ENCODE results near the gene NRXN3.
A peak's percentile ranks its signal among the peaks of the same experiment; 100 is the strongest.

NRXN3 gene

GRCh38 chr14:78243187-78243586 lies 73.0 kb downstream of the NRXN3 start:
- no peak for DNase-seq (ENCODE audit: low read depth)

GRCh38 chr14:78245238-78245637 lies 75.1 kb downstream of the NRXN3 start:
- DNase-seq (ENCODE audit: low read depth): no peak

GRCh38 chr14:78248501-78249090 lies 78.4 kb downstream of the NRXN3 start:
- no peak for DNase-seq (ENCODE audit: low read depth)

DNA sequence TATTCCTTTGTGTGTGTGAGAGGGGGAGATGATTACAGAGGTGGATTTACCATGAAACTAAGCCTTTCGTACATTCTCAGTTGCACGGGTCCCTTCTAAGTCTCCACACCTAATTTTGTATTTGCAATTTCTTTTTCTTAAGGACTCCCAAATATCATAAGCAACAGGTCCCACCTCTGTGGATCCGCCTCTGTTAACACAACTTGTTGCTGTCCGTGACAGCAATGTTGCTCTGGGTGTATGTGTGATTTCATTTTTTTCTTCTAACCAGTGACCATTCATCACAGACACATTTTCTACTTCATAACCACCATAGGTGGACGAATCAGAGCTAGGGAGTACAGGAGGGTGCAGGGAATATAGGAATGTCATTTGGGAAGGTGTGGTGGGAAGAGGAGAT lies 81.1 kb downstream of the NRXN3 start:
- DNase-seq (ENCODE audit: low read depth): no peak

GRCh38 chr14:78253986-78254385 lies 83.8 kb downstream of the NRXN3 start:
- DNase-seq (ENCODE audit: low read depth): peak; percentile 68

DNA sequence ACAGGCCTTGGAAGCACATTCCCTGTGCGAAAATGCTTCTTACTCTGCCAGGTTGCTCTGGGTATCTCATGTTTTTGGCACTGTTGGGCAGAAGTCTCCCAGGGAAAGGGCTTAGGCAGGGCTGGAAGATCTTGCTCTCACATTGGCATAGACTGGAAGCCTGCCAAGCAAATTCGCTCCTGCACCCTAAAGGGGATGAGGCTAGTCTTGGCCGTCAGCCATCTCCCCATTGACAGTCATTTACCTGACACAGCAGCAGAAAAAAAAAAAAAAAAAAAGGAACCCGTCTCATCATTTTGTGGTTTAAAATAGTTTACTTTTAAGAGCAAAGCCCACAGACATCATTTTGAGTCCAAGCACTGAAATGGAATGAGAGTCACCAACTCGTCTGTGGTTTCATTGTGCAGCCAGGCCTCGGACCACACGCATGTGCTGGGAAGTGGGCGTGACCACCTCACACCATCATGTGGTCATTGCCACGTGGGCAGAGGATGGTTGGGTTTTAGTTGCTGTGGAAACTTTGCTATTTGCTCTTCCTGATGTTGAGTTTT lies 84.8 kb downstream of the NRXN3 start:
- peak; percentile 4 for DNase-seq (ENCODE audit: low read depth)

DNA sequence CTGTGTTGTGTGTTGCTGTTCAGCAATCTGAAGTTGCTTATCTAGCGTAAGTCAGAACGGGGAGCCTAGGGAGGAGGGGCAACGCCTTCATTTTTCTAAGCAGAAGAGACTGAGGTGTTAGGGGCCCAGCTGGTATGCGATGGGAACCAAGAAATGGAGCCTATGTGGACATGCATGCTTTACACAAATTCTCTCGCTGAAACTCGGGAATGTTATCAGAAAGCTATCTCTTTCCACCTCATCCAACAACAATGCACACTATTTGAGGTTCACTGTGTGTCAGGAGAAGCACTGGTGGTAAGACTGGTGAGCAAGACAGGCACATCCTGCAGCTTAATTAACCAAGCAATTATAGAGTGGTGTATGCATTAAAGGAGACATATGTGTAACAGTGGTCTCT lies 89.7 kb downstream of the NRXN3 start:
- DNase-seq (ENCODE audit: low read depth): no peak

DNA sequence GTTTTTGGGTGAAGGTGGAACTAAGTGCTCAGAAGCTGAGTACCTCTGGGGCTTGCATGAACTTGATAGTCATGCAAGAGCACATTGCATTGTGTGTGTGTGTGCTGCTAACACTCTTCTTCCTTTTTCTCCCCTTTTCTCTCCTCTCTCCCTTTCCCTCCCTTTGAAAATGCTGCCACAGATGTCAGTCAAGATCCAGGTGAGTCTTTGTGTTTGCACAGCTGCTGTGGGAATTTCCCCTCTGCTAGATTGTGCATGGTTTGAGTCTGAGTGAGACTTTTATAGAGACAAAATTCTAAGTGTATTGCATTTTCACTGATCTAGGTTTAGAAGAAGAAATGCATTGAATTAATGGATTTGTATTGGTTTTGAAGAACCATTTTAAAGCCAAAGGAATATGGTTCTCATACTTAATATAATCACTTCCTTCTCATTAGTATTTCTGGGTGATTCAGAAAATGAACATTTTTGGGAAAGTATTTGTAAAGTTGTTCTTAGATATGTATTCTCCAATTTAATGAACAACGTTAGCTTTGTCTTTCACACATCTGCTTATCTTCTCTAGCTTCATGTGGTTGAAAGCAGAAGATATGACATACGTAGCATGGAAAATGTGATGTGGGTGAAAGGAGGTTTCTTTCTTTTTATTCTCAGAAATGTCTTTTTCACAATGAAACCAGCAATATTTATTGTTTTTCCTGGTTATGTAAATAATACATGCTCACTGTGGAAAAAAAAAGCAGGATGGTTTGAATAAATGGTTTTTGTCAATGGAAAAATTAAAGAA lies 108.5 kb downstream of the NRXN3 start:
- DNase-seq (ENCODE audit: low read depth): no peak

GRCh38 chr14:78282437-78282836 lies 112.3 kb downstream of the NRXN3 start:
- DNase-seq (ENCODE audit: low read depth): no peak

- DNase-seq (ENCODE audit: low read depth): no peak
Measured at GRCh38 chr14:78286210-78286609, 116.0 kb downstream of the NRXN3 start.

- no peak for DNase-seq (ENCODE audit: low read depth)
Measured at GRCh38 chr14:78292003-78292402, 121.8 kb downstream of the NRXN3 start.

DNA sequence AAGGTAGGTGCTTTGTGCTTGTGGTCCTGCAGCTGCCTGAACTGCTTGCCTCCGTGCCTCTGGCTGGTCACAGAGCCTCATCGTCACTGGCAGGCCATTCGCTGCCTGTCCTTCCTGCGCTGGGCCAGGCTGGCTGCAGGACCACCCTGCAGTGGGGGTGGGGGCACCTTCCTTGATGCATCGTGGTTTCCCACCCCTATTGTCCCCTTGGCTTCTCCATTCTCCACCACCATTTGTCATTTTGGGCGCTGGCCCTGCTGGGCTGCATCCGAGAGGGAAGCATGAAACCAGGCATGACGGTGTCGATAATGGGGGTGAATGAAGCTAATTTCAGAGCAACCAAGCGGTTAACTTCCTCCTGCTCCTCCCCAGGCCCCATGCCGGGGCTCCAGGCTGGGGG lies 127.7 kb downstream of the NRXN3 start:
- no peak for DNase-seq (ENCODE audit: low read depth)

- no peak for DNase-seq (ENCODE audit: low read depth)
Measured at GRCh38 chr14:78298298-78298697, 128.1 kb downstream of the NRXN3 start.

DNA sequence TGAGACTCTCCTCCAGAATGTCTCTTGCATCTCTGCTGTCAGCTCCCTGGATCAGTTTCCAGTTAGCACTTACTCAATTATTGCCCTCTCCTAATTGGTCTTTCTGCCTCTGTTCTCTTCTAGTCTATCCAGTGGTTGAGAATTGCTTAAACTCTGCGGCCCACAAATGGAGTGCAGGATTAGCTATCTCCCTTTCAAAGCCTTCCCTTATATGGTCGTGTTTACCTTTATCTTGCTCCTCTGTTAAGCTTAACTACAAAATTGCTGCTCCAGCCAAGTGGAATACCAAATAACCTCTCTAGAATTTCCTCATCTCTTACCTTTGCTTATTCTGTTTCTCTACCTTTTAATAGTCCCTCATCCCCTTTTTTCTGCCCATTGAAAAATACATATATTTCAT lies 132.7 kb downstream of the NRXN3 start:
- DNase-seq (ENCODE audit: low read depth): no peak

GRCh38 chr14:78307671-78308070 lies 137.5 kb downstream of the NRXN3 start:
- DNase-seq (ENCODE audit: low read depth): no peak

DNA sequence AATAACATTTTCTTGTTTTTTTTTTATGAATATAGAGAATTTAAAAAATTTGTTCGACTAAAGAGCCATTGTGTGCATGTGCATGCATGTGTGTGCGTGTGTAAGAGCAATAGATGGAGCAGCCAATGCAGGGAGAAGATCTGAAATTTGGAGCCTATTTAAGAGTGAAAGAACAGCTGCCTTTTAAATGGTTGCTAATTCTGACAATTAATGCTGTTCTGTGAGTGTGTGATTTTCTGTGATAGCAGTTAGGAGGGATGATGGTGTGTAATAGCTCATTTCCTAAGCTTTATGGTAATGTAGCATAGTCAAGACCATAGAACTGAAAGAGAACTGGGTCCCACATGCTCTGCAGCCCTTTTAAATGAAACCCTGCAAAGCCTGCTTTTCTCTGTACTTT lies 137.9 kb downstream of the NRXN3 start:
- no peak for DNase-seq (ENCODE audit: low read depth)

DNA sequence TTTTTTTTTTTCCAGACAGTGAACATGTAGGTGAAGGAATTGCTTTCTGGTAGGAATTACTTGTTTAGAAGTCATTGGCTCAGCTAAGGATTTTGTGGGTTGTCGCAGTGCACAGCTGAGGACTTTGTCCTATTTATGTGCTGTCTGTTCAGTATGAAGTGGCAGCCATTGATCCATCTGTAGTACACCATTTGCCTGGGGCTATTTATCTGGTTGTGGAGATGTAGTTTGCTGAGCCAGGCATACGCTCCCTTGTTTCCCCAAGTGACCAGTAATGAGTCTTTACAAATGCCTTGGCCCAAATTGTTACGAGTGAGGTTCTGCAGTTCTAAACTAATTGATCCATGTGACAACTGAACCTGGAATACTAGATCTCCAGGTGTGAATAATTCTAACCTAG lies 140.1 kb downstream of the NRXN3 start:
- DNase-seq (ENCODE audit: low read depth): no peak

DNA sequence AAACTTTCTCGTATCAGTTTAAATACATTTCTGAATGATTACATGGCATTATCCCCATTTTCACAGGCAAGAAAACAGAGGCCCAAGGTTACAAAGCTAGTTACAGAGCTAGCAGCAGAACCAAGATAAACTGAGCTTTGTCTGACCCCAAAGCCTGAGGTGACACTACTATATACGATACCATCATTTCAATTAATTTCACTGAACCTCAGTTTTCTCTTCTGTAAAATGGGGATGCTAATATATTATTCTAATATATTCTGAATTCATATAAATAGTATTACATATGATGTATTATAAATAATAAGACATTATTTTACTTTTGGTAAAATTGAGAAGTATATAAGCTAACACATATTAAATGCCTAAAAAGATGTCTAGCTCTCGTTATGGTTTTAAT lies 143.3 kb downstream of the NRXN3 start:
- no peak for DNase-seq (ENCODE audit: low read depth)

DNA sequence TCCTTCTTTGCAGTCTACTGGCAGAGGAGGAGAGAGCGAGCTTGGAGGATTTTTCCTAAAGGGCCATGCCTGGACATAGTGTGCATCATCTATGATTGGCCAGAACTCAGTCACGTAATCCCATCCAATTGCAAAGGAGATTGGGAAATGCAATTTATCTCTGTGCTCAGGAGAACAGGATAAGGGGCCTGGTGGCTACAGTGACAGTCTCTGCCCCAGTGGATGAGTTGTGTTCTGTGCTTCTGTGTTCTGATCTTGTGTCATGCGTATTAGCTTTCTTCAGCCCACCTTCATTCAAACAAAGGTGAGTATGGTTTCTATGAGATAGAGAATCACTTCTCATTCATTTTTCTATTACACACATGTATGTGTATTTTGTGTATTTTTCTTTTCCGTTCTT lies 144.3 kb downstream of the NRXN3 start:
- no peak for DNase-seq (ENCODE audit: low read depth)

GRCh38 chr14:78316052-78316451 lies 145.9 kb downstream of the NRXN3 start:
- DNase-seq (ENCODE audit: low read depth): no peak

DNA sequence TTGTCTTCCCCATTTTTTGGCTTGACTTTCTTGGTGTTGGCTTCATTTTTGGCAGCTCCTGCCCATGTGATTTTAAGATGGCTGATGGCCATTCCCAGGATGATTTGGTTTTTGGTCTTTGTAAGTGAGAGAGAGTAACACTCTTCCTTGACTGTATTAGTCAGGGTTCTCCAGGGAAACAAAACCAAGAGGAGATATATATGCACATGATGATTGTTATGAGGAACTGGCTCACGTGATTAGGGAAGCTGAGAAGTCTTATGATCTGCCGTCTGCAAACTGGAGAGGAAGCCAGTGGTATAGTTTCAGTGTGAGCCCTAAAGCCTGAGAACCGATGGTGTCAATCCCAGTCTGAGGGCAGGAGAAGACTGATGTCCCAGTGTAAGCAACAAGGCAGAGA lies 146.6 kb downstream of the NRXN3 start:
- DNase-seq (ENCODE audit: low read depth): no peak

- DNase-seq (ENCODE audit: low read depth): no peak
Measured at GRCh38 chr14:78319406-78319805, 149.2 kb downstream of the NRXN3 start.

- no peak for DNase-seq (ENCODE audit: low read depth)
Measured at GRCh38 chr14:78319887-78320635, 149.9 kb downstream of the NRXN3 start.
